A673 (cell line): ENCODE data around the gene DMXL1. TPM values are rescaled to one million over a fixed set of nuclear protein-coding genes. Genes with fewer than 3 reads are reported as not detected.

Experiments used
- BruUV-seq: library from RNA; stranded (reverse); fragments of 400-500 nt; replicated peaks from 2 replicates; lab custom pipeline; 2021; lab: Mats Ljungman, UMichigan
- CTCF ChIA-PET: fragments of 300-600 bp; sonication (Branson Sonifier 250); formaldehyde crosslinking; loops from one replicate; lab custom pipeline; 2022; ENCODE audit warnings: antibody characterized with exemption; lab: Charles Lee
- POLR2A ChIA-PET: fragments of 300-600 bp; sonication (Branson Sonifier 250); formaldehyde crosslinking; loops from one replicate; lab custom pipeline; 2022; ENCODE audit warnings: antibody characterized with exemption; ENCODE audit not compliant: low non-redundant PET; lab: Charles Lee
- DNase-seq: peaks from one replicate; pipeline ENCODE4 v3.0.0-alpha.2; 2015; ENCODE audit warnings: low spot score
- H3K27ac ChIP-seq: fragments of 200-600 bp; sonication (generic); 2 replicates; pipeline ENCODE4 v1.5.1; 2016; ENCODE audit warnings: mixed run types, low read depth, mild to moderate bottlenecking, mixed read lengths, antibody characterized with exemption, low read length; ENCODE audit not compliant: poor library complexity, severe bottlenecking
- H3K27me3 ChIP-seq: fragments of 200-600 bp; sonication (generic); replicated peaks from 2 replicates; pipeline ENCODE4 v1.6.1; 2017; ENCODE audit warnings: mixed run types, low read depth, mild to moderate bottlenecking, mixed read lengths, antibody characterized with exemption, low read length; ENCODE audit not compliant: insufficient read depth, poor library complexity
- H3K36me3 ChIP-seq: fragments of 200-600 bp; sonication (generic); 2 replicates; pipeline ENCODE4 v1.6.1; 2016; ENCODE audit warnings: mixed run types, mild to moderate bottlenecking, mixed read lengths, antibody characterized with exemption, low read length; ENCODE audit not compliant: insufficient read depth, poor library complexity, severe bottlenecking
- H3K4me1 ChIP-seq: fragments of 200-600 bp; sonication (generic); 2 replicates; pipeline ENCODE4 v1.6.1; 2017; ENCODE audit warnings: mixed run types, mild to moderate bottlenecking, mixed read lengths, antibody characterized with exemption, low read length; ENCODE audit not compliant: insufficient read depth, poor library complexity, severe bottlenecking
- H3K4me3 ChIP-seq: fragments of 200-600 bp; sonication (generic); 2 replicates; pipeline ENCODE4 v1.5.1; 2016; ENCODE audit warnings: low read depth, mixed run types, mild to moderate bottlenecking, mixed read lengths, low read length; ENCODE audit not compliant: poor library complexity, severe bottlenecking
- H3K9me3 ChIP-seq: fragments of 200-600 bp; sonication (generic); 2 replicates; pipeline ENCODE4 v1.6.1; 2016; ENCODE audit warnings: mixed run types, low read depth, mild to moderate bottlenecking, mixed read lengths, antibody characterized with exemption, low read length; ENCODE audit not compliant: poor library complexity, severe bottlenecking
- EZH2 ChIP-seq: fragments of 200-600 bp; sonication (generic); IDR thresholded peaks from 2 replicates; pipeline ENCODE4 v1.6.1; 2017; ENCODE audit warnings: borderline replicate concordance, low read depth, mild to moderate bottlenecking, mixed read lengths, antibody characterized with exemption, low read length; ENCODE audit not compliant: poor library complexity, severe bottlenecking
- intact Hi-C: fragments of 100-400 bp; cut with micrococcal nuclease; formaldehyde crosslinking; loops from one replicate; pipeline ENCODE4 v1.10.0; 2022; ENCODE audit not compliant: unreplicated experiment
- total RNA-seq: library from RNA; stranded (reverse); gene quantifications from 2 replicates; pipeline ENCODE4 v1.2.3, GENCODE V29; 2021
- TF ChIP-seq, protein P1 (sequence below): fragments of 300-800, 200-600 bp; sonication (generic); conservative IDR thresholded peaks from 2 replicates; pipeline ENCODE4 v1.5.1; 2017; ENCODE audit warnings: low read depth, mild to moderate bottlenecking, antibody characterized with exemption, low read length, moderate library complexity, mixed read lengths

The DMXL1 gene
- total RNA-seq, 1 experiment from 2014 or later = 30.9 TPM

DNA sequence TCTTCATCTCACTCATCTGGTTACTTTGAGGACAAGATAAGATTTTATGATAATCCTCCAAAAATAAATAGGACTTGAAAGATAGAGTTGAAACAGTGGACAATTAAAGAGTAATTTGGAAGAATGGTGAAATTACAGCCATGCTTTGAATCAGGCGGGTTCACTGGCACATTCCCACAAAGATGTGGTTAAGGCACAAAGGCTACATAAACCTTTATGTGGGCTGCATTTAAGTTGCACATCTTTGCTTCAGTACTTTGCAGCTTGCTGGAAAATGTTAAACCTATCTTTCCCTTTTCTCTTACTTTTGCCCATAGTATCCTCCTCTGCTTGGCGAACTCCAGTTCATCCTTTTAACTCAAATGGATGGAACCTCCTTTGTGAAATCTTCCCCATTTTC lies 192.8 kb downstream of the DMXL1 start:
- no peaks in the 10 kb centered on the region for H3K9me3 ChIP-seq
- no peak for DNase-seq
- TF ChIP-seq, protein P1, sequence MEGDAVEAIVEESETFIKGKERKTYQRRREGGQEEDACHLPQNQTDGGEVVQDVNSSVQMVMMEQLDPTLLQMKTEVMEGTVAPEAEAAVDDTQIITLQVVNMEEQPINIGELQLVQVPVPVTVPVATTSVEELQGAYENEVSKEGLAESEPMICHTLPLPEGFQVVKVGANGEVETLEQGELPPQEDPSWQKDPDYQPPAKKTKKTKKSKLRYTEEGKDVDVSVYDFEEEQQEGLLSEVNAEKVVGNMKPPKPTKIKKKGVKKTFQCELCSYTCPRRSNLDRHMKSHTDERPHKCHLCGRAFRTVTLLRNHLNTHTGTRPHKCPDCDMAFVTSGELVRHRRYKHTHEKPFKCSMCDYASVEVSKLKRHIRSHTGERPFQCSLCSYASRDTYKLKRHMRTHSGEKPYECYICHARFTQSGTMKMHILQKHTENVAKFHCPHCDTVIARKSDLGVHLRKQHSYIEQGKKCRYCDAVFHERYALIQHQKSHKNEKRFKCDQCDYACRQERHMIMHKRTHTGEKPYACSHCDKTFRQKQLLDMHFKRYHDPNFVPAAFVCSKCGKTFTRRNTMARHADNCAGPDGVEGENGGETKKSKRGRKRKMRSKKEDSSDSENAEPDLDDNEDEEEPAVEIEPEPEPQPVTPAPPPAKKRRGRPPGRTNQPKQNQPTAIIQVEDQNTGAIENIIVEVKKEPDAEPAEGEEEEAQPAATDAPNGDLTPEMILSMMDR = no peak
- no peak for TF ChIP-seq EZH2
- no peak overlapping the region for H3K27ac ChIP-seq
- H3K4me3 ChIP-seq = no peak overlapping the region
- ChIA-PET POLR2A (no interaction called here), CTCF (no interaction called here)
- intact Hi-C loops = no loop called here
- no peaks in the 10 kb centered on the region for H3K36me3 ChIP-seq
- H3K4me1 ChIP-seq = no peaks in the 10 kb centered on the region
- no TSS peak for BruUV-seq
- H3K27me3 ChIP-seq = no peaks in the 10 kb centered on the region

DNA sequence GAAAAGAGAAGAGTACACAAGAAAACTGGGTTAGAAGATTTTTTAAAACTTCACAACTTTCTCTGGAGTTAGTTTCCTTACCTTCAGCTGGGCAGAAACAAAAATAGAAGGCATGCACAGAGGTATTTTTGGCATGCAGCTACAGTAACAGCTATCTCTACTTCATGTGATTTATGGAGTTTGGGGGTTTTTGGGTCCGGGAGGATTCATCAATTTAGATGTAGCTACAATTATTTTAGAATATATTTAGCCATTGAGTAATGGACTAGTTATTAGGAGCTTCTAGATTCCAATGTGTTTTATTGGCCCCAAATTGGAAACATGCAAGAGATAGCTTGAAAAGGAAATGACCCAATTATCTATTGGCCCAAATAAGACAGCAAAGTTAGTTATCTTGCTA lies 193.3 kb downstream of the DMXL1 start:
- POLR2A ChIA-PET = no interaction called here
- intact Hi-C loops = no loop called here

DNA sequence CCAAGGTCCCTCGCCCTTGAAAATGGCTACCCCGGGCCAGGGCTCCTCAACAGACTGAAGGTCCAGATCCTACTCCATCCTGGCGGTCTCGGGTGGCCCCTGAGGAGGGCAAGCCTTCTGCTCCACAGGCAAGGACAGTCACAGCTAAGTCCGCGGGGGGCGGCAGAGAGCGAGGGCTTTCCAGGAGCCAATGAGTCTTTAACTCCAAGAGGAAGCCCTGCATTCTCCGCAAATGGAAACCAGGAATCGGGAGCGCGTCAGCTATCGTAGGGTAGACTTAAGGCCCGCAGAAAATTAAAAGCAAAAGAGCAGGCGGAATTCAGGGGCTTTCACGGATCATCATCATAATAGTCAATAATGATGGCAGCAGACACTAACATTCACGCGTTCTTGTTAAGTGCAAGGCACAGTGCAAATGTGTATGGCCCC lies 197.1 kb downstream of the DMXL1 start:
- BruUV-seq = no TSS peak
- TF ChIP-seq, protein P1 = peak; percentile 72
- no peak for TF ChIP-seq EZH2
- CTCF ChIA-PET = interaction anchor here (0.6 kb wide), 1 partner anchor 281 kb away, joined by 3 read pairs; no protein-coding TSS in a partner anchor

More for the DNA sequence above, 193.3 kb downstream of the DMXL1 start:
- CTCF ChIA-PET = no interaction called here
- no peak for DNase-seq
- Histone ChIP-seq H3K36me3 (no peaks in the 10 kb centered on the region), H3K27me3 (no peaks in the 10 kb centered on the region), H3K4me3 (no peak overlapping the region), H3K9me3 (no peaks in the 10 kb centered on the region), H3K27ac (no peak overlapping the region), H3K4me1 (no peaks in the 10 kb centered on the region)
- no peak for TF ChIP-seq EZH2
- BruUV-seq = no TSS peak

More for the DNA sequence above, 197.1 kb downstream of the DMXL1 start:
- Histone ChIP-seq H3K4me1 (no peaks in the 10 kb centered on the region), H3K9me3 (no peaks in the 10 kb centered on the region), H3K4me3 (peak overlapping the region; percentile 84), H3K27ac (peak overlapping the region; percentile 65), H3K27me3 (no peaks in the 10 kb centered on the region), H3K36me3 (no peaks in the 10 kb centered on the region)
- DNase-seq = peak; percentile 97
- intact Hi-C loops = loop anchor here (2.0 to 5.0 kb wide), 3 partner anchors 144 to 279 kb away; partner anchors contain the start of genes DMXL1 and DTWD2
- POLR2A ChIA-PET = no interaction called here
